Upper lobe of left lung (tissue), 4 donors: Measurements from ENCODE around the gene SH3GL3.

ENCODE experiments used
- POLR2A ChIP-seq, 4 donors: fragments of 450-650 bp; IDR thresholded peaks; one replicate each; pipeline ENCODE4 v1.5.1; 2016 to 2017; ENCODE audit warnings: antibody characterized with exemption in 4 of 4, mild to moderate bottlenecking in 2 of 4
- POLR2AphosphoS5 ChIP-seq, 2 donors: sonication (generic); formaldehyde crosslinking; IDR thresholded peaks; one replicate each; pipeline ENCODE4 v1.5.1; 2017; ENCODE audit warnings: antibody characterized with exemption in 2 of 2
- TF ChIP-seq, protein P1 (sequence below), 6 experiments: fragments of 450-650 bp in 4 of 6; fragments of 200-600 bp in 2 of 6; sonication (generic) in 2 of 6; IDR thresholded peaks; one replicate each; pipeline ENCODE4 v1.5.1; 2016 to 2019; ENCODE audit warnings: antibody characterized with exemption in 6 of 6

DNA sequence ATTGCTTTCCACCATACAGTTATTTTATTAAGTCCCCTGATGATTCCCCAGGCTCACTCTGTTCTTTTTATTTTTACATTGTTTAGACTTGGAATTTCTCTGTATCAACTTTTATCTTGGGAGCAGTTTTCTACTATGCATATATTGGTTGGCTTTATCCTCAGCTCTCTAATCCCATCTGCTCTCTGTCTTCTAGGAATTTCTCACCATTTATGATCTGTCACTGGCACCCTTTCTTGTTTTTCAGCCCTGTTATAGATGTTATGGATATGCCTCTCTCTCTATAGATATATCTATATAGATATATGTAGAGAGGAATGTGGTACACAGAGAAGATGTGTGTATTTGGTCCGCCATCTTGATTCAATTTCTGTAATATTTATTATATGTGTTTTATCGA lies 90.5 kb downstream of the SH3GL3 start:
- TF ChIP-seq, protein P1, sequence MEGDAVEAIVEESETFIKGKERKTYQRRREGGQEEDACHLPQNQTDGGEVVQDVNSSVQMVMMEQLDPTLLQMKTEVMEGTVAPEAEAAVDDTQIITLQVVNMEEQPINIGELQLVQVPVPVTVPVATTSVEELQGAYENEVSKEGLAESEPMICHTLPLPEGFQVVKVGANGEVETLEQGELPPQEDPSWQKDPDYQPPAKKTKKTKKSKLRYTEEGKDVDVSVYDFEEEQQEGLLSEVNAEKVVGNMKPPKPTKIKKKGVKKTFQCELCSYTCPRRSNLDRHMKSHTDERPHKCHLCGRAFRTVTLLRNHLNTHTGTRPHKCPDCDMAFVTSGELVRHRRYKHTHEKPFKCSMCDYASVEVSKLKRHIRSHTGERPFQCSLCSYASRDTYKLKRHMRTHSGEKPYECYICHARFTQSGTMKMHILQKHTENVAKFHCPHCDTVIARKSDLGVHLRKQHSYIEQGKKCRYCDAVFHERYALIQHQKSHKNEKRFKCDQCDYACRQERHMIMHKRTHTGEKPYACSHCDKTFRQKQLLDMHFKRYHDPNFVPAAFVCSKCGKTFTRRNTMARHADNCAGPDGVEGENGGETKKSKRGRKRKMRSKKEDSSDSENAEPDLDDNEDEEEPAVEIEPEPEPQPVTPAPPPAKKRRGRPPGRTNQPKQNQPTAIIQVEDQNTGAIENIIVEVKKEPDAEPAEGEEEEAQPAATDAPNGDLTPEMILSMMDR (IDR thresholded peaks at IDR 0.05): no peak
- TF ChIP-seq POLR2A (IDR thresholded peaks at IDR 0.05) (no peak), POLR2AphosphoS5 (IDR thresholded peaks at IDR 0.05) (no peak)
